Neuronal stem cell (in vitro differentiated cells): ENCODE results near the gene PIK3R4.

Experiments
- DNase-seq: peaks from one replicate; pipeline ENCODE4 v3.0.0-alpha.2; 2013; ENCODE audit warnings: low spot score
- H2AFZ ChIP-seq: one replicate; pipeline ENCODE4 v1.6.1; 2013; ENCODE audit warnings: mild to moderate bottlenecking, low read length, inconsistent platforms
- H2AK5ac ChIP-seq: 2 replicates; pipeline ENCODE4 v1.6.1; 2013; ENCODE audit warnings: low read depth, mild to moderate bottlenecking, inconsistent platforms, low read length, moderate library complexity, mixed read lengths
- H2BK120ac ChIP-seq: 2 replicates; pipeline ENCODE4 v1.6.1; 2013; ENCODE audit warnings: low read depth, mild to moderate bottlenecking, inconsistent platforms, low read length, moderate library complexity, mixed read lengths
- H2BK12ac ChIP-seq: one replicate; pipeline ENCODE4 v1.6.1; 2013; ENCODE audit warnings: low read length, inconsistent platforms
- H2BK15ac ChIP-seq: 2 replicates; pipeline ENCODE4 v1.6.1; 2013; ENCODE audit warnings: mild to moderate bottlenecking, low read length, inconsistent platforms, mixed read lengths
- H2BK5ac ChIP-seq: one replicate; pipeline ENCODE4 v1.6.1; 2013; ENCODE audit warnings: inconsistent platforms, mild to moderate bottlenecking, low read length, moderate library complexity
- H3K14ac ChIP-seq: one replicate; pipeline ENCODE4 v1.6.1; 2013; ENCODE audit warnings: low read length, inconsistent platforms
- H3K18ac ChIP-seq: 2 replicates; pipeline ENCODE4 v1.6.1; 2013; ENCODE audit warnings: low read length, inconsistent platforms
- H3K23ac ChIP-seq: 2 replicates; pipeline ENCODE4 v1.6.1; 2013; ENCODE audit warnings: low read depth, mild to moderate bottlenecking, mixed read lengths, low read length, inconsistent platforms; ENCODE audit not compliant: poor library complexity
- H3K27ac ChIP-seq: replicated peaks from 3 replicates; pipeline ENCODE4 v1.5.1; 2013; ENCODE audit warnings: low read length, inconsistent platforms
- H3K27me3 ChIP-seq, 3 experiments: 2 replicates each; pipeline ENCODE4 v1.6.1; 2013; ENCODE audit warnings: low read length in 3 of 3, mild to moderate bottlenecking in 2 of 3, inconsistent platforms in 1 of 3, low read depth in 1 of 3, mixed read lengths in 1 of 3, moderate library complexity in 1 of 3; ENCODE audit not compliant: control insufficient read depth in 3 of 3, insufficient read depth in 3 of 3
- H3K36me3 ChIP-seq, 2 donors: replicated peaks in 1 of 2; 2 replicates each; pipeline ENCODE4 v1.6.1; 2013; ENCODE audit warnings: low read length in 2 of 2; ENCODE audit not compliant: control insufficient read depth in 2 of 2, insufficient read depth in 2 of 2
- H3K4ac ChIP-seq: 2 replicates; pipeline ENCODE4 v1.6.1; 2013; ENCODE audit warnings: inconsistent platforms, mild to moderate bottlenecking, low read length, moderate library complexity
- H3K4me1 ChIP-seq, 2 donors: 1 replicate in 1 of 2; 2 replicates in 1 of 2; pipeline ENCODE4 v1.6.1; 2013; ENCODE audit warnings: low read length in 2 of 2, low read depth in 1 of 2; ENCODE audit not compliant: control insufficient read depth in 2 of 2, insufficient read depth in 1 of 2
- H3K4me2 ChIP-seq: one replicate; pipeline ENCODE4 v1.6.1; 2013; ENCODE audit warnings: mild to moderate bottlenecking, low read length, inconsistent platforms; ENCODE audit not compliant: insufficient read depth, poor library complexity, severe bottlenecking
- H3K4me3 ChIP-seq, 2 donors: 2 replicates each; pipeline ENCODE4 v1.5.1; 2013; ENCODE audit warnings: low read length in 2 of 2, mild to moderate bottlenecking in 2 of 2, inconsistent platforms in 1 of 2, moderate library complexity in 1 of 2
- H3K79me1 ChIP-seq: one replicate; pipeline ENCODE4 v1.6.1; 2013; ENCODE audit warnings: low read depth, mild to moderate bottlenecking, inconsistent platforms, low read length, moderate library complexity
- H3K9ac ChIP-seq: one replicate; pipeline ENCODE4 v1.6.1; 2013; ENCODE audit warnings: mild to moderate bottlenecking, low read depth, low read length, inconsistent platforms; ENCODE audit not compliant: poor library complexity
- H3K9me3 ChIP-seq, 2 donors: replicated peaks in 1 of 2; 2 replicates each; pipeline versions ENCODE3 to v1.6.1; 2013; ENCODE audit warnings: low read length in 2 of 2, mild to moderate bottlenecking in 2 of 2, inconsistent platforms in 1 of 2, low read depth in 1 of 2, mixed read lengths in 1 of 2, moderate library complexity in 1 of 2; ENCODE audit not compliant: control insufficient read depth in 2 of 2, insufficient read depth in 1 of 2
- H4K8ac ChIP-seq: one replicate; pipeline ENCODE4 v1.6.1; 2013; ENCODE audit warnings: low read depth, mild to moderate bottlenecking, inconsistent platforms, low read length, moderate library complexity
- H4K91ac ChIP-seq: one replicate; pipeline ENCODE4 v1.6.1; 2013; ENCODE audit warnings: low read length, low read depth, mild to moderate bottlenecking, inconsistent platforms; ENCODE audit not compliant: poor library complexity
- WGBS, 2 donors: extraction: QIAGEN DNeasy Blood & Tissue Kit; methylation state at CpG; one replicate each; pipeline ENCODE4 v1.1.7; 2013; ENCODE audit warnings: missing lambda C conversion rate in 2 of 2, mixed read lengths in 1 of 2; ENCODE audit not compliant: insufficient read length in 2 of 2, insufficient replicate concordance in 1 of 2; ENCODE audit errors: extremely low coverage in 2 of 2; 5-methylcytosine and 5-hydroxymethylcytosine counted together

PIK3R4 gene

GRCh38 chr3:130636480-130637234, 110.0 kb downstream of the PIK3R4 start:
- H2BK12ac ChIP-seq = no peak overlapping the region
- no peak overlapping the region for H4K8ac ChIP-seq
- no peak overlapping the region for H3K27ac ChIP-seq
- H3K27me3 ChIP-seq = no peaks in the 10 kb centered on the region
- no peak overlapping the region for H3K23ac ChIP-seq
- H3K4me1 ChIP-seq = no peaks in the 10 kb centered on the region
- H2BK120ac ChIP-seq = no peak overlapping the region
- H3K18ac ChIP-seq = no peak overlapping the region
- no peak overlapping the region for H4K91ac ChIP-seq
- no peak overlapping the region for H3K4ac ChIP-seq
- H3K36me3 ChIP-seq = no peaks in the 10 kb centered on the region
- H3K9me3 ChIP-seq = no peaks in the 10 kb centered on the region
- H3K4me2 ChIP-seq = no peak overlapping the region
- H3K79me1 ChIP-seq = no peaks in the 10 kb centered on the region
- no peak for DNase-seq
- H3K4me3 ChIP-seq = no peak overlapping the region
- WGBS, 2 donors = no CpG with 5 or more reads among the region's 1 CpG
- no peak overlapping the region for H2BK15ac ChIP-seq
- no peak overlapping the region for H2AFZ ChIP-seq
- H2BK5ac ChIP-seq = no peak overlapping the region
- H3K14ac ChIP-seq = no peak overlapping the region
- H2AK5ac ChIP-seq = no peak overlapping the region
- no peak overlapping the region for H3K9ac ChIP-seq

- no peak overlapping the region for H4K91ac ChIP-seq
- H2BK15ac ChIP-seq = no peak overlapping the region
- no peaks in the 10 kb centered on the region for H3K79me1 ChIP-seq
- H3K4me3 ChIP-seq = no peak overlapping the region
- no peak overlapping the region for H3K27ac ChIP-seq
- H3K36me3 ChIP-seq = no peaks in the 10 kb centered on the region
- H3K27me3 ChIP-seq = no peaks in the 10 kb centered on the region
- no peak overlapping the region for H2BK12ac ChIP-seq
- H2BK120ac ChIP-seq = no peak overlapping the region
- H3K14ac ChIP-seq = no peak overlapping the region
- no peak for DNase-seq
- no peaks in the 10 kb centered on the region for H3K4me1 ChIP-seq
- no peak overlapping the region for H3K4ac ChIP-seq
- H3K9ac ChIP-seq = no peak overlapping the region
- no peak overlapping the region for H2AK5ac ChIP-seq
- no peak overlapping the region for H4K8ac ChIP-seq
- H3K18ac ChIP-seq = no peak overlapping the region
- H3K23ac ChIP-seq = no peak overlapping the region
- no peak overlapping the region for H2AFZ ChIP-seq
- H3K4me2 ChIP-seq = no peak overlapping the region
- H2BK5ac ChIP-seq = no peak overlapping the region
- no peaks in the 10 kb centered on the region for H3K9me3 ChIP-seq
Observed at GRCh38 chr3:130635978-130636377, 110.7 kb downstream of the PIK3R4 start.

GRCh38 chr3:130635285-130635684, 111.3 kb downstream of the PIK3R4 start:
- H3K14ac ChIP-seq = no peak overlapping the region
- no peaks in the 10 kb centered on the region for H3K4me1 ChIP-seq
- H2BK120ac ChIP-seq = no peak overlapping the region
- H3K79me1 ChIP-seq = no peaks in the 10 kb centered on the region
- no peak overlapping the region for H2BK5ac ChIP-seq
- no peak overlapping the region for H3K4me3 ChIP-seq
- no peak overlapping the region for H3K18ac ChIP-seq
- H3K9me3 ChIP-seq = no peaks in the 10 kb centered on the region
- H4K91ac ChIP-seq = no peak overlapping the region
- DNase-seq = no peak
- H3K36me3 ChIP-seq = no peaks in the 10 kb centered on the region
- H2BK12ac ChIP-seq = no peak overlapping the region
- H3K27me3 ChIP-seq = no peaks in the 10 kb centered on the region
- no peak overlapping the region for H3K9ac ChIP-seq
- H4K8ac ChIP-seq = no peak overlapping the region
- no CpG with 5 or more reads among the region's 2 CpGs for WGBS, 2 donors
- H3K4me2 ChIP-seq = no peak overlapping the region
- H3K27ac ChIP-seq = no peak overlapping the region
- H2BK15ac ChIP-seq = no peak overlapping the region
- H2AFZ ChIP-seq = no peak overlapping the region
- H3K4ac ChIP-seq = no peak overlapping the region
- H2AK5ac ChIP-seq = no peak overlapping the region
- H3K23ac ChIP-seq = no peak overlapping the region
